Activated CD8-positive, alpha-beta memory T cell treated with anti-CD3 and anti-CD28 coated beads, Interleukin-2, amount 50 U/mL, for 1 hour (primary cell): Measurements from ENCODE around the gene SHISAL2A.
"Not testable (repeated sequence)": the region's sequence is repeated elsewhere in the genome, so short reads cannot be mapped to it uniquely, and the experiment has no call there.

ENCODE experiments used
- DNase-seq: peaks from one replicate; pipeline ENCODE4 v3.0.0-alpha.2; 2020; ENCODE audit errors: extremely low read depth

SHISAL2A gene

GRCh38 chr1:52684545-52684944, 51.6 kb downstream of the SHISAL2A start:
- no peak for DNase-seq

GRCh38 chr1:52686261-52686751, 53.3 kb downstream of the SHISAL2A start:
- peak; percentile 64 for DNase-seq

GRCh38 chr1:52686830-52687229, 53.9 kb downstream of the SHISAL2A start:
- DNase-seq, result no peak

GRCh38 chr1:52691821-52692220, 58.9 kb downstream of the SHISAL2A start:
- no peak for DNase-seq

- no peak for DNase-seq
Observed at GRCh38 chr1:52692697-52693096, 59.7 kb downstream of the SHISAL2A start.

- DNase-seq, result not testable (repeated sequence)
Observed at GRCh38 chr1:52693351-52693750, 60.4 kb downstream of the SHISAL2A start.

GRCh38 chr1:52693843-52694242, 60.9 kb downstream of the SHISAL2A start:
- DNase-seq, result no peak

- no peak for DNase-seq
Observed at GRCh38 chr1:52695627-52696026, 62.7 kb downstream of the SHISAL2A start.

GRCh38 chr1:52697795-52698674, 65.1 kb downstream of the SHISAL2A start, which contains the start of gene COA7:
Gene COA7 (minus strand): TSS chr1:52698347. CDS start chr1:52698326, 21 bp downstream.
- no peak for DNase-seq

- DNase-seq, result peak; percentile 54
Observed at GRCh38 chr1:52702886-52703787, 70.2 kb downstream of the SHISAL2A start.

GRCh38 chr1:52706136-52706670, 73.2 kb downstream of the SHISAL2A start:
- no peak for DNase-seq
